Caco-2 (cell line): ENCODE data around the gene VAC14. TPM values are rescaled to one million over a fixed set of nuclear protein-coding genes. Genes with fewer than 3 reads are reported as not detected.

ENCODE experiments used
- BruUV-seq: library from RNA; stranded (reverse); fragments of 400-500 nt; replicated peaks from 2 replicates; lab custom pipeline; 2021; lab: Mats Ljungman, UMichigan
- CTCF ChIA-PET: fragments of 300-600 bp; sonication (Branson Sonifier 250); formaldehyde crosslinking; loops from one replicate; lab custom pipeline; 2022; ENCODE audit warnings: antibody characterized with exemption; lab: Charles Lee
- POLR2A ChIA-PET: fragments of 300-600 bp; sonication (Branson Sonifier 250); formaldehyde crosslinking; loops from one replicate; lab custom pipeline; 2022; ENCODE audit warnings: antibody characterized with exemption; lab: Charles Lee
- DNase-seq, 2 experiments: peaks; one replicate each; pipeline versions ENCODE4 v3.0.0 to v3.0.0-alpha.2; 2020 to 2022
- H3K27me3 ChIP-seq: replicated peaks from 2 replicates; pipeline ENCODE4 v1.6.0; 2011; ENCODE audit warnings: low read length; ENCODE audit not compliant: control insufficient read depth, insufficient read depth
- H3K36me3 ChIP-seq: 2 replicates; pipeline ENCODE4 v1.5.1; 2011; ENCODE audit warnings: low read length; ENCODE audit not compliant: control insufficient read depth, insufficient read depth
- H3K4me1 ChIP-seq: fragments of 250-450 bp; sonication (Bioruptor Pico); 2 replicates; pipeline ENCODE4 v1.5.1; 2020; ENCODE audit warnings: mild to moderate bottlenecking
- H3K4me3 ChIP-seq: 2 replicates; pipeline ENCODE4 v1.5.1; 2011; ENCODE audit warnings: low read depth, mild to moderate bottlenecking, control low read depth, low read length
- H3K9me3 ChIP-seq: fragments of 250-450 bp; sonication (Bioruptor Pico); 2 replicates; pipeline ENCODE4 v1.5.1; 2020; ENCODE audit warnings: mild to moderate bottlenecking, moderate library complexity
- H3K27ac Mint-ChIP-seq: one replicate; pipeline ENCODE4 v1.8.0; 2022; ENCODE audit warnings: mixed read lengths; ENCODE audit not compliant: unreplicated experiment
- H3K27me3 Mint-ChIP-seq: one replicate; pipeline ENCODE4 v1.8.0; 2022; ENCODE audit warnings: mixed read lengths; ENCODE audit not compliant: insufficient read depth, unreplicated experiment
- H3K36me3 Mint-ChIP-seq: one replicate; pipeline ENCODE4 v1.8.0; 2022; ENCODE audit warnings: mild to moderate bottlenecking, mixed read lengths; ENCODE audit not compliant: insufficient read depth, unreplicated experiment
- H3K4me1 Mint-ChIP-seq: one replicate; pipeline ENCODE4 v1.8.0; 2022; ENCODE audit warnings: low read depth, mixed read lengths; ENCODE audit not compliant: unreplicated experiment
- H3K4me3 Mint-ChIP-seq: one replicate; pipeline ENCODE4 v1.8.0; 2022; ENCODE audit warnings: mild to moderate bottlenecking, moderate library complexity, mixed read lengths; ENCODE audit not compliant: unreplicated experiment
- H3K9me3 Mint-ChIP-seq: one replicate; pipeline ENCODE4 v1.8.0; 2022; ENCODE audit warnings: mixed read lengths; ENCODE audit not compliant: unreplicated experiment
- intact Hi-C: fragments of 100-400 bp; cut with micrococcal nuclease; formaldehyde crosslinking; loops from one replicate; pipeline ENCODE4 v1.10.0; 2022; ENCODE audit not compliant: unreplicated experiment
- total RNA-seq: library from RNA; stranded (reverse); gene quantifications from 2 replicates; pipeline ENCODE4 v1.2.3, GENCODE V29; 2022
- TF ChIP-seq, protein P1 (sequence below), 2 experiments: fragments of 200-600 bp in 1 of 2; IDR thresholded peaks; 1 replicate in 1 of 2; 2 replicates in 1 of 2; pipeline versions ENCODE4 v1.5.1 to v1.8.0; 2011 to 2022; ENCODE audit warnings: antibody characterized with exemption in 1 of 2, control low read depth in 1 of 2, inconsistent platforms in 1 of 2, low read depth in 1 of 2, low read length in 1 of 2, mild to moderate bottlenecking in 1 of 2, moderate library complexity in 1 of 2; ENCODE audit not compliant: insufficient read depth in 1 of 2, severe bottlenecking in 1 of 2, unreplicated experiment in 1 of 2

The VAC14 gene
- total RNA-seq, 1 experiment from 2014 or later, result 63.5 TPM

DNA sequence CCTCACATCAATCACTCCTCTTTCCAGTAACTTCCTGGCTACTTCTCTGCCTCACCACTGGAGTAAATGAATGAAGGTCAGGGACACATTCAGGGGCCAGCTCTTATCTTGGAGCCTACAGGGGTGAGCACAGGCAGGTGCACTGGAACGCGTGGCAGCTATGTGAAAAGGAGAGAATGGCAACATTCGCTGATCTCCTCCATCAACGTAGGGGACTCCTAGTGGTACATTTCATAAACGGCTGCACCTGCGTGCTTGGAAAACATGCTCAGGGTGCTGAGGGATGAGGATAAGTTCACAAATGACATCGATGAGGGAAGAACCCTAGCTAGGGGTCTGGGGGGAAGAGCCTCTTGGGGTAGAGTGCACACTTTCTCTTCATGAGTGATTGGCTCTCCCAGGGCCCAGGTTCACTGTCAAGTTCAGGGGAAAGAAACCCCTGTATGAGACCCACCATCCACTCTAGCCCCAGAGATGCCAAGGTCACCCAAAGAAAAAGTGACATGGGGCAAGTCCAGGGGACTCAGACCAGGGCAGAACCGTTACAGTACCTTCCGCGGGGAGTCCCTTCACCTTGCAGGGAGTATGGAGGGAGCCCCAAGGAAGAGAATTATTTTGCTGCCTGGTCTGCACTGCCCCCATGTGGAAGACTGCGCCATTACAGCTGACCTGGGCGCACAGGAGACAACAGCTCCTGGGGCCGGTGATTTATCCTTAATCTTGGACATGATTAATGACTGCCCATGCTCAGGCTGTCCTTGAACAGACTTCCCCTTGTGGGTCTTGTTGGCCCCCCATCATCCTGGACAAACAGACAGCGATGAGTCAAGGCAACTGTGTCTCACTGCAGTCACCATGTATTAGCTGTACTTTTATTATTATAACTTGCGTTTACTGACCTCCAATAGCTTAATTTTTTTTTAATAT, 30.1 kb downstream of the VAC14 start:
- Histone ChIP-seq H3K36me3 (no peaks in the 10 kb centered on the region; the same call in 1 of the 2 replicates), H3K4me3 (no peak overlapping the region), H3K9me3 (no peaks in the 10 kb centered on the region), H3K4me1 (no peaks in the 10 kb centered on the region), H3K27me3 (no peaks in the 10 kb centered on the region)
- peaks cover 6% of the 10 kb centered on the region for H3K4me1 Mint-ChIP-seq
- H3K4me3 Mint-ChIP-seq, result no peak overlapping the region
- intact Hi-C loops, result loop anchor here (2.0 kb wide), 2 partner anchors 88 to 114 kb away; no protein-coding TSS in a partner anchor
- TF ChIP-seq, protein P1, sequence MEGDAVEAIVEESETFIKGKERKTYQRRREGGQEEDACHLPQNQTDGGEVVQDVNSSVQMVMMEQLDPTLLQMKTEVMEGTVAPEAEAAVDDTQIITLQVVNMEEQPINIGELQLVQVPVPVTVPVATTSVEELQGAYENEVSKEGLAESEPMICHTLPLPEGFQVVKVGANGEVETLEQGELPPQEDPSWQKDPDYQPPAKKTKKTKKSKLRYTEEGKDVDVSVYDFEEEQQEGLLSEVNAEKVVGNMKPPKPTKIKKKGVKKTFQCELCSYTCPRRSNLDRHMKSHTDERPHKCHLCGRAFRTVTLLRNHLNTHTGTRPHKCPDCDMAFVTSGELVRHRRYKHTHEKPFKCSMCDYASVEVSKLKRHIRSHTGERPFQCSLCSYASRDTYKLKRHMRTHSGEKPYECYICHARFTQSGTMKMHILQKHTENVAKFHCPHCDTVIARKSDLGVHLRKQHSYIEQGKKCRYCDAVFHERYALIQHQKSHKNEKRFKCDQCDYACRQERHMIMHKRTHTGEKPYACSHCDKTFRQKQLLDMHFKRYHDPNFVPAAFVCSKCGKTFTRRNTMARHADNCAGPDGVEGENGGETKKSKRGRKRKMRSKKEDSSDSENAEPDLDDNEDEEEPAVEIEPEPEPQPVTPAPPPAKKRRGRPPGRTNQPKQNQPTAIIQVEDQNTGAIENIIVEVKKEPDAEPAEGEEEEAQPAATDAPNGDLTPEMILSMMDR (IDR thresholded peaks at IDR 0.05; ENCODE audit: insufficient read depth in 1 of 2, low read depth in 1 of 2, low read length in 1 of 2, severe bottlenecking in 1 of 2, unreplicated experiment in 1 of 2), result peak; percentile 97
- H3K27ac Mint-ChIP-seq, result no peak overlapping the region
- no TSS peak for BruUV-seq
- H3K36me3 Mint-ChIP-seq, result peaks cover 52% of the 10 kb centered on the region
- no peaks in the 10 kb centered on the region for H3K9me3 Mint-ChIP-seq
- DNase-seq, result peak; percentile 68 to 82
- H3K27me3 Mint-ChIP-seq, result no peaks in the 10 kb centered on the region
- ChIA-PET POLR2A (interaction anchor here (0.6 to 1.3 kb wide), 3 partner anchors 30 to 613 kb away, joined by 4 to 8 read pairs (median 4); no protein-coding TSS in a partner anchor), CTCF (interaction anchor here (0.5 to 1.5 kb wide), 20 partner anchors 9 to 1453 kb away, joined by 3 to 9 read pairs (median 4); no protein-coding TSS in a partner anchor)

DNA sequence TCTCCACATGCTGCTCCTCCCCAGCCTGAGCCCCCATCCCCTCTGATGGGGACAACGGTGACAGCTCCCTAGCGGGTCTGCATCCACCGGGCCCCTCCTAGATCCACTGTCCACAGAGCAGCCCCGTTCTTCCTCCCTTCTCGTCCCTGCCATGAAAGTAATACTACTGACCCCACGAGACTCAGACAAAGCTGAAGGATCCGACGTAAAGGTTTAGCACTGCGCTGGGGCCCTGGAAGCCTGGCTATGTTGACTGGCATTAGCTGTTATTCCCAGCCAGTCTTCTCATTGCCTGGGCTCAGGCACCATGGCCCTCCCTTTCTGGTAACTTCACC, 30.7 kb downstream of the VAC14 start:
- peaks cover 6% of the 10 kb centered on the region for H3K4me1 Mint-ChIP-seq
- POLR2A ChIA-PET, result no interaction called here

DNA sequence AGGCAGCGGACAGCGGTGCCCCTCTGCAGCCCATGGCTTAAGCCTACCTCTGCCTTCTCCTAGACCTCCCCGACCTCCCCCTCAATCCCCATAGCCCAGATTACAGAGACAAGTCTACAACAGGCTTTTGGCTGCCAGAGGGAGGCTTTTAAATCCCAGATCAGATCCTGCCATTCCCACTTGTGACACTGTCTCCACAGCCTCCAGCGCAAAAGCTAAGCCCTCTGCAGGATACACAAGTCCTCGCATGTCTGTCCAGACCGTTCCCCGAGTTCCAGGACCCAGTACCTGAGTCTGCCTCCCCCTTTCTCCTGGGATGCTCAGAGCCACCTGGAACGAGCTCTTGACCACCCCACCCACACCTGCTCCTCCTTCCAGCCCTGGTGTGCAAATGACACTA, 31.2 kb downstream of the VAC14 start:
- Mint-ChIP-seq H3K4me1 (peaks cover 6% of the 10 kb centered on the region), H3K27ac (no peak overlapping the region), H3K9me3 (no peaks in the 10 kb centered on the region), H3K36me3 (peaks cover 45% of the 10 kb centered on the region), H3K4me3 (no peak overlapping the region), H3K27me3 (no peaks in the 10 kb centered on the region)
- BruUV-seq, result no TSS peak
- Histone ChIP-seq H3K4me3 (no peak overlapping the region), H3K4me1 (no peaks in the 10 kb centered on the region), H3K36me3 (no peaks in the 10 kb centered on the region; the same call in 1 of the 2 replicates), H3K9me3 (no peaks in the 10 kb centered on the region), H3K27me3 (no peaks in the 10 kb centered on the region)
- DNase-seq, result no peak
- TF ChIP-seq, protein P1 (IDR thresholded peaks at IDR 0.05; ENCODE audit: insufficient read depth in 1 of 2, low read depth in 1 of 2, low read length in 1 of 2, severe bottlenecking in 1 of 2, unreplicated experiment in 1 of 2), result no peak
- intact Hi-C loops, result loop anchor here (2.0 kb wide), 2 partner anchors 87 to 113 kb away; no protein-coding TSS in a partner anchor
- POLR2A ChIA-PET, result no interaction called here
- CTCF ChIA-PET, result interaction anchor here (0.6 to 1.3 kb wide), 2 partner anchors 23 to 1514 kb away, joined by 3 to 5 read pairs; no protein-coding TSS in a partner anchor

More for the DNA sequence above, 30.7 kb downstream of the VAC14 start:
- Mint-ChIP-seq H3K9me3 (no peaks in the 10 kb centered on the region), H3K27ac (no peak overlapping the region), H3K36me3 (peaks cover 49% of the 10 kb centered on the region), H3K27me3 (no peaks in the 10 kb centered on the region), H3K4me3 (no peak overlapping the region)
- Histone ChIP-seq H3K27me3 (no peaks in the 10 kb centered on the region), H3K4me3 (no peak overlapping the region), H3K9me3 (no peaks in the 10 kb centered on the region), H3K4me1 (no peaks in the 10 kb centered on the region), H3K36me3 (no peaks in the 10 kb centered on the region; the same call in 1 of the 2 replicates)
- intact Hi-C loops, result loop anchor here (2.0 kb wide), 2 partner anchors 87 to 113 kb away; no protein-coding TSS in a partner anchor
- TF ChIP-seq, protein P1 (IDR thresholded peaks at IDR 0.05; ENCODE audit: insufficient read depth in 1 of 2, low read depth in 1 of 2, low read length in 1 of 2, severe bottlenecking in 1 of 2, unreplicated experiment in 1 of 2), result no peak
- no peak for DNase-seq
- BruUV-seq, result no TSS peak
- CTCF ChIA-PET, result interaction anchor here (1.1 to 1.5 kb wide), 5 partner anchors 10 to 102 kb away, joined by 3 to 6 read pairs (median 5); no protein-coding TSS in a partner anchor
